Renal cortex interstitium (tissue), 11 donors: ENCODE measurements around the gene C2CD2L. TPM values are rescaled to one million over a fixed set of nuclear protein-coding genes. Genes with fewer than 3 reads are reported as not detected.
"Not testable (repeated sequence)": the region's sequence is repeated elsewhere in the genome, so short reads cannot be mapped to it uniquely, and the experiment has no call there.

ENCODE experiments used
- DNase-seq, 11 donors: peaks; one replicate each; pipeline ENCODE4 v3.0.0-alpha.2; 2013; ENCODE audit warnings: low read depth in 9 of 11, low spot score in 4 of 11; ENCODE audit errors: extremely low read depth in 1 of 11
- polyA plus RNA-seq, 3 donors: library from polyadenylated mRNA; unstranded; fragments of 120-200 nt; gene quantifications; one replicate each; pipeline ENCODE4 v1.2.1, GENCODE V29; 2013; ENCODE audit not compliant: insufficient read length in 3 of 3

The C2CD2L gene
- polyA plus RNA-seq, 3 donors, result 8.7 to 11.0 (median 10.8) TPM

- no peak for DNase-seq
These were observed 14.9 kb upstream of the C2CD2L start for GRCh38 chr11:119091966-119092879.

GRCh38 chr11:119092880-119093842 lies 14.0 kb upstream of the C2CD2L start:
- DNase-seq, result no peak

GRCh38 chr11:119093942-119094815 lies 13.0 kb upstream of the C2CD2L start:
- no peak for DNase-seq

- DNase-seq, result peak in 2 of 11 donors; percentile 68 to 70
These were observed 12.4 kb upstream of the C2CD2L start for GRCh38 chr11:119094816-119095065.

GRCh38 chr11:119095066-119095880 lies 11.9 kb upstream of the C2CD2L start:
- peak; percentile 97 to 100 (median 99) for DNase-seq

- DNase-seq, result no peak
These were observed 7.4 kb upstream of the C2CD2L start for GRCh38 chr11:119099711-119100110.

GRCh38 chr11:119100246-119100970 lies 6.7 kb upstream of the C2CD2L start:
- DNase-seq, result no peak

GRCh38 chr11:119100994-119101758 lies 6.0 kb upstream of the C2CD2L start:
- DNase-seq, result no peak

- DNase-seq, result peak in 10 of 11 donors; percentile 85 to 95 (median 93)
These were observed 5.3 kb upstream of the C2CD2L start, which contains the start of gene DPAGT1 for GRCh38 chr11:119101759-119102423. Gene DPAGT1, minus strand, starts transcription at chr11:119101853. Its CDS starts 198 bp downstream, at chr11:119101655.

- DNase-seq, result not testable (repeated sequence)
These were observed 3.9 kb upstream of the C2CD2L start for GRCh38 chr11:119103161-119103664.

GRCh38 chr11:119103793-119104192 lies 3.4 kb upstream of the C2CD2L start:
- no peak for DNase-seq

GRCh38 chr11:119107538-119108145 lies 498 bp downstream of the C2CD2L start:
- no peak for DNase-seq

GRCh38 chr11:119108146-119108856 lies 1.2 kb downstream of the C2CD2L start:
- DNase-seq, result peak in 1 of 11 donors; percentile 57

- DNase-seq, result no peak
These were observed 1.7 kb downstream of the C2CD2L start for GRCh38 chr11:119108857-119109221.

GRCh38 chr11:119109843-119110242 lies 2.7 kb downstream of the C2CD2L start:
- no peak for DNase-seq
